Liver (tissue), 9 donors: Measurements from ENCODE around the gene MARCHF11. TPM values are rescaled to one million over a fixed set of nuclear protein-coding genes. Genes with fewer than 3 reads are reported as not detected.

ENCODE experiments used
- DNase-seq: peaks from one replicate; pipeline ENCODE4 v3.0.0-alpha.2; 2017; ENCODE audit warnings: low spot score
- H3K27ac ChIP-seq, 2 donors: one replicate each; pipeline ENCODE4 v1.7.0; 2013; ENCODE audit warnings: inconsistent platforms in 2 of 2, low read length in 2 of 2, control low read depth in 1 of 2, low read depth in 1 of 2, mild to moderate bottlenecking in 1 of 2
- H3K27me3 ChIP-seq, 4 donors: one replicate each; pipeline versions ENCODE4 v1.6.1 to v1.7.0; 2013; ENCODE audit warnings: low read length in 3 of 4, inconsistent platforms in 1 of 4, mild to moderate bottlenecking in 1 of 4, moderate library complexity in 1 of 4; ENCODE audit not compliant: control insufficient read depth in 4 of 4, insufficient read depth in 4 of 4
- H3K36me3 ChIP-seq, 4 donors: one replicate each; pipeline versions ENCODE4 v1.6.1 to v1.7.0; 2013; ENCODE audit warnings: low read length in 3 of 4, mild to moderate bottlenecking in 3 of 4, low read depth in 1 of 4, moderate library complexity in 1 of 4; ENCODE audit not compliant: control insufficient read depth in 4 of 4, insufficient read depth in 3 of 4
- H3K4me1 ChIP-seq, 4 donors: one replicate each; pipeline versions ENCODE4 v1.6.1 to v1.7.0; 2013; ENCODE audit warnings: low read length in 3 of 4, mild to moderate bottlenecking in 3 of 4, moderate library complexity in 1 of 4; ENCODE audit not compliant: control insufficient read depth in 4 of 4, insufficient read depth in 4 of 4
- H3K4me3 ChIP-seq, 3 donors: one replicate each; pipeline versions ENCODE4 v1.6.1 to v1.7.0; 2013; ENCODE audit warnings: low read length in 3 of 3, control low read depth in 1 of 3, low read depth in 1 of 3, mild to moderate bottlenecking in 1 of 3
- H3K9ac ChIP-seq, 2 donors: one replicate each; pipeline ENCODE4 v1.7.0; 2013; ENCODE audit warnings: low read length in 2 of 2, mild to moderate bottlenecking in 2 of 2, moderate library complexity in 2 of 2, control low read depth in 1 of 2, low read depth in 1 of 2
- H3K9me3 ChIP-seq, 4 donors: one replicate each; pipeline versions ENCODE4 v1.6.1 to v1.7.0; 2013; ENCODE audit warnings: low read length in 3 of 4; ENCODE audit not compliant: control insufficient read depth in 4 of 4
- ATF3 ChIP-seq: IDR thresholded peaks from 2 replicates; pipeline ENCODE4 v1.6.1; 2016; ENCODE audit warnings: antibody characterized with exemption
- EGR1 ChIP-seq, 2 donors: IDR thresholded peaks; 2 replicates each; pipeline ENCODE4 v1.6.1; 2016 to 2018; ENCODE audit warnings: antibody characterized with exemption in 2 of 2, low read depth in 2 of 2
- FOXA1 ChIP-seq: IDR thresholded peaks from 2 replicates; pipeline ENCODE4 v1.6.1; 2016; ENCODE audit warnings: antibody characterized with exemption
- HNF4A ChIP-seq, 2 donors: conservative IDR thresholded peaks; 2 replicates each; pipeline ENCODE4 v1.6.1; 2016; ENCODE audit warnings: antibody characterized with exemption in 2 of 2, mild to moderate bottlenecking in 2 of 2
- HNF4G ChIP-seq: IDR thresholded peaks from 2 replicates; pipeline ENCODE4 v1.6.1; 2016; ENCODE audit warnings: antibody characterized with exemption
- JUND ChIP-seq, 2 donors: IDR thresholded peaks; 2 replicates each; pipeline ENCODE4 v1.6.1; 2016; ENCODE audit warnings: antibody characterized with exemption in 2 of 2
- MAX ChIP-seq: IDR thresholded peaks from 2 replicates; pipeline ENCODE4 v1.6.1; 2016; ENCODE audit warnings: antibody characterized with exemption
- NR2F2 ChIP-seq: IDR thresholded peaks from 2 replicates; pipeline ENCODE4 v1.6.1; 2016; ENCODE audit warnings: antibody characterized with exemption
- RAD21 ChIP-seq, 2 donors: IDR thresholded peaks; 2 replicates each; pipeline ENCODE4 v1.6.1; 2016; ENCODE audit warnings: antibody characterized with exemption in 2 of 2, mild to moderate bottlenecking in 2 of 2
- REST ChIP-seq: IDR thresholded peaks from 2 replicates; pipeline ENCODE4 v1.6.1; 2016; ENCODE audit warnings: antibody characterized with exemption, mild to moderate bottlenecking
- RXRA ChIP-seq, 2 donors: IDR thresholded peaks; 2 replicates each; pipeline ENCODE4 v1.6.1; 2017 to 2018; ENCODE audit warnings: antibody characterized with exemption in 2 of 2, mild to moderate bottlenecking in 1 of 2
- SP1 ChIP-seq: IDR thresholded peaks from 2 replicates; pipeline ENCODE4 v1.6.1; 2018; ENCODE audit warnings: antibody characterized with exemption, mild to moderate bottlenecking
- TAF1 ChIP-seq: conservative IDR thresholded peaks from 2 replicates; pipeline ENCODE4 v1.6.1; 2016; ENCODE audit warnings: antibody characterized with exemption, mild to moderate bottlenecking
- YY1 ChIP-seq: IDR thresholded peaks from 2 replicates; pipeline ENCODE4 v1.6.1; 2016; ENCODE audit warnings: antibody characterized with exemption, mild to moderate bottlenecking
- ZBTB33 ChIP-seq: IDR thresholded peaks from 2 replicates; pipeline ENCODE4 v1.6.1; 2016; ENCODE audit warnings: antibody characterized with exemption
- WGBS: extraction: QIAGEN DNeasy Blood & Tissue Kit; methylation state at CpG from one replicate; pipeline ENCODE4 v1.1.7; 2013; 5-methylcytosine and 5-hydroxymethylcytosine counted together
- polyA plus RNA-seq, 2 donors: library from polyadenylated mRNA; stranded (reverse) in 1 of 2; unstranded in 1 of 2; fragments of 200-250 nt in 1 of 2; fragments of >200 nt in 1 of 2; fragmentation: Nextera tagmentation in 1 of 2; extraction: Ambion mirVana in 1 of 2; gene quantifications; one replicate each; pipeline versions ENCODE4 v1.2.1 to v1.2.3, GENCODE V29; 2013 to 2015
- total RNA-seq, 2 donors: library from RNA; depleted of rRNA; stranded (reverse); fragments of >200 nt; gene quantifications; one replicate each; pipeline ENCODE4 v1.2.3, GENCODE V29; 2014
- donor health status: healthy.
- donor health status: healthy.
- donor health status: healthy.
- donor health status: healthy.
- donor health status: healthy.

Gene MARCHF11
- total and polyA plus RNA-seq, 4 donors = 0.05 TPM; not detected in 3

GRCh38 chr5:16049761-16050160, 129.8 kb downstream of the MARCHF11 start:
- DNase-seq = no peak
- no peak for TF ChIP-seq RAD21 (IDR thresholded peaks at IDR 0.05)
- no peak for TF ChIP-seq HNF4G
- TF ChIP-seq HNF4A (conservative IDR thresholded peaks at IDR 0.05) = no peak
- no peak for TF ChIP-seq SP1
- TF ChIP-seq ATF3 = no peak
- no peak for TF ChIP-seq YY1
- no peak for TF ChIP-seq EGR1 (IDR thresholded peaks at IDR 0.05; ENCODE audit: low read depth in 2 of 2)
- TF ChIP-seq NR2F2 = no peak
- H3K27me3 ChIP-seq = peaks cover 0 to 4% (median 0%) of the 10 kb centered on the region in 4 donors
- WGBS = 80% methylated on average over 1 of the region's 1 CpG
- H3K36me3 ChIP-seq = no peaks in the 10 kb centered on the region
- H3K27ac ChIP-seq = no peak overlapping the region
- H3K4me3 ChIP-seq = no peak overlapping the region
- no peak overlapping the region for H3K9ac ChIP-seq
- H3K9me3 ChIP-seq = no peaks in the 10 kb centered on the region
- H3K4me1 ChIP-seq = no peaks in the 10 kb centered on the region

- H3K27ac ChIP-seq = no peak overlapping the region
- no peak for TF ChIP-seq JUND (IDR thresholded peaks at IDR 0.05)
- no peak for TF ChIP-seq HNF4A (conservative IDR thresholded peaks at IDR 0.05)
- TF ChIP-seq FOXA1 = no peak
- TF ChIP-seq HNF4G = no peak
- TF ChIP-seq REST = no peak
- no peak for TF ChIP-seq SP1
- TF ChIP-seq RAD21 (IDR thresholded peaks at IDR 0.05) = no peak
- no peak for TF ChIP-seq MAX
- TF ChIP-seq TAF1 = no peak
- no peak overlapping the region for H3K9ac ChIP-seq
- H3K27me3 ChIP-seq = peaks cover 0 to 4% (median 0%) of the 10 kb centered on the region in 4 donors
- H3K36me3 ChIP-seq = no peaks in the 10 kb centered on the region
- no peak for DNase-seq
- H3K4me3 ChIP-seq = no peak overlapping the region
- H3K9me3 ChIP-seq = no peaks in the 10 kb centered on the region
- no peaks in the 10 kb centered on the region for H3K4me1 ChIP-seq
These were observed 131.5 kb downstream of the MARCHF11 start for GRCh38 chr5:16048132-16048531.

- Histone ChIP-seq H3K36me3 (no peaks in the 10 kb centered on the region), H3K4me1 (no peaks in the 10 kb centered on the region), H3K27me3 (no peaks in the 10 kb centered on the region), H3K9ac (no peak overlapping the region), H3K27ac (no peak overlapping the region), H3K4me3 (no peak overlapping the region), H3K9me3 (no peaks in the 10 kb centered on the region)
- no peak for DNase-seq
- WGBS = 65% methylated on average over 5 of the region's 5 CpGs
- TF ChIP-seq EGR1 (IDR thresholded peaks at IDR 0.05; ENCODE audit: low read depth in 2 of 2) (no peak), HNF4G (no peak), MAX (no peak), RAD21 (IDR thresholded peaks at IDR 0.05) (no peak), RXRA (IDR thresholded peaks at IDR 0.05) (no peak), ZBTB33 (no peak)
These were observed 136.1 kb downstream of the MARCHF11 start for GRCh38 chr5:16043349-16043965.
